GM23338 (cell line): ENCODE results near the gene IL15RA. TPM values are rescaled to one million over a fixed set of nuclear protein-coding genes. Genes with fewer than 3 reads are reported as not detected.

Experiments used
- ATAC-seq: fragments of 200-7000 bp; cut with Tn5 transposase; 3 replicates; pipeline ENCODE4 v1.9.1; 2020
- DNase-seq: peaks from one replicate; pipeline ENCODE4 v3.0.0-alpha.2; 2015; ENCODE audit warnings: low spot score
- H2AFZ ChIP-seq: fragments of 200-600 bp; sonication (generic); 2 replicates; pipeline ENCODE4 v1.8.0; 2016; ENCODE audit warnings: antibody characterized with exemption, mild to moderate bottlenecking, moderate library complexity
- H3F3A ChIP-seq: fragments of 200-600 bp; sonication (generic); replicated peaks from 2 replicates; pipeline ENCODE4 v1.8.0; 2017; ENCODE audit warnings: antibody characterized with exemption, mixed run types, low read depth
- H3K27ac ChIP-seq: fragments of 200-600 bp; sonication (generic); 2 replicates; pipeline ENCODE4 v1.6.1; 2016; ENCODE audit warnings: low read depth
- H3K27me3 ChIP-seq: fragments of 200-600 bp; sonication (generic); 2 replicates; pipeline ENCODE4 v1.8.0; 2016; ENCODE audit warnings: mild to moderate bottlenecking, mixed run types, moderate library complexity; ENCODE audit not compliant: insufficient read depth
- H3K36me3 ChIP-seq: fragments of 200-600 bp; sonication (generic); 2 replicates; pipeline ENCODE4 v1.8.0; 2016; ENCODE audit warnings: mild to moderate bottlenecking; ENCODE audit not compliant: insufficient read depth
- H3K4me1 ChIP-seq: fragments of 200-600 bp; sonication (generic); 2 replicates; pipeline ENCODE4 v1.8.0; 2016; ENCODE audit warnings: mild to moderate bottlenecking, moderate library complexity; ENCODE audit not compliant: insufficient read depth
- H3K4me2 ChIP-seq: fragments of 200-600 bp; sonication (generic); 2 replicates; pipeline ENCODE4 v1.7.1; 2017; ENCODE audit warnings: mixed run types
- H3K4me3 ChIP-seq: fragments of 200-600 bp; sonication (generic); 2 replicates; pipeline ENCODE4 v1.6.1; 2016; ENCODE audit warnings: mixed run types
- H3K79me2 ChIP-seq: fragments of 200-600 bp; sonication (generic); replicated peaks from 2 replicates; pipeline ENCODE4 v1.8.0; 2017; ENCODE audit warnings: mild to moderate bottlenecking; ENCODE audit not compliant: insufficient read depth
- H3K9me2 ChIP-seq: fragments of 200-600 bp; sonication (generic); 2 replicates; pipeline ENCODE4 v1.8.0; 2017; ENCODE audit not compliant: insufficient read depth
- H4K20me1 ChIP-seq: fragments of 200-600 bp; sonication (generic); replicated peaks from 2 replicates; pipeline ENCODE4 v1.8.0; 2017; ENCODE audit warnings: mild to moderate bottlenecking; ENCODE audit not compliant: insufficient read depth
- H3K27ac Mint-ChIP-seq: 2 replicates; pipeline ENCODE4 v1.8.0; 2020; ENCODE audit warnings: inconsistent platforms, mild to moderate bottlenecking, moderate library complexity, mixed read lengths
- H3K27me3 Mint-ChIP-seq: 3 replicates; pipeline ENCODE4 v1.8.0; 2022; ENCODE audit warnings: low read depth, mild to moderate bottlenecking, moderate library complexity, mixed read lengths, inconsistent platforms; ENCODE audit not compliant: insufficient read depth, poor library complexity
- H3K36me3 Mint-ChIP-seq: 3 replicates; pipeline ENCODE4 v1.8.0; 2021; ENCODE audit warnings: low read depth, mild to moderate bottlenecking, inconsistent platforms, moderate library complexity, mixed read lengths
- H3K4me1 Mint-ChIP-seq: 3 replicates; pipeline ENCODE4 v1.8.0; 2020; ENCODE audit warnings: mild to moderate bottlenecking, inconsistent platforms, mixed read lengths
- H3K4me3 Mint-ChIP-seq: 3 replicates; pipeline ENCODE4 v1.8.0; 2021; ENCODE audit warnings: moderate library complexity, mild to moderate bottlenecking, inconsistent platforms, mixed read lengths
- H3K9me3 Mint-ChIP-seq: 3 replicates; pipeline ENCODE4 v1.8.0; 2020; ENCODE audit warnings: moderate library complexity, mild to moderate bottlenecking, inconsistent platforms, mixed read lengths
- EZH2 ChIP-seq: fragments of 200-600 bp; sonication (generic); IDR thresholded peaks from one replicate; pipeline ENCODE4 v1.8.0; 2017; ENCODE audit warnings: antibody characterized with exemption, mild to moderate bottlenecking, low read depth; ENCODE audit not compliant: unreplicated experiment
- NANOG ChIP-seq: IDR thresholded peaks from 2 replicates; pipeline ENCODE4 v1.6.1; 2016; ENCODE audit warnings: antibody characterized with exemption, borderline replicate concordance
- ZNF331 ChIP-seq: fragments of 250-450 bp; sonication (Bioruptor Pico); IDR thresholded peaks from 2 replicates; pipeline ENCODE4 v1.5.0; 2020; ENCODE audit warnings: low read depth, mild to moderate bottlenecking, moderate library complexity
- polyA plus RNA-seq: library from polyadenylated mRNA; unstranded; fragments of >200 nt; fragmentation: Nextera tagmentation; extraction: Ambion mirVana; gene quantifications from 2 replicates; pipeline ENCODE4 v1.2.1, GENCODE V29; 2016
- total RNA-seq: library from RNA; depleted of rRNA; stranded (reverse); fragments of >200 nt; shearing (Covaris generic); gene quantifications from 2 replicates; pipeline ENCODE4 v1.2.3, GENCODE V29; 2014
- TF ChIP-seq, protein P1 (sequence below): fragments of 250-450 bp; sonication (Bioruptor Pico); IDR thresholded peaks from 2 replicates; pipeline ENCODE4 v1.5.0; 2020; ENCODE audit warnings: mild to moderate bottlenecking, moderate library complexity
- TF ChIP-seq, protein P2 (sequence below): IDR thresholded peaks from one replicate; pipeline ENCODE4 v1.6.1; 2018; ENCODE audit warnings: antibody characterized with exemption; ENCODE audit not compliant: unreplicated experiment

IL15RA gene
- total and polyA plus RNA-seq, 2 experiments from 2014 or later = 1.6 to 2.2 TPM

DNA sequence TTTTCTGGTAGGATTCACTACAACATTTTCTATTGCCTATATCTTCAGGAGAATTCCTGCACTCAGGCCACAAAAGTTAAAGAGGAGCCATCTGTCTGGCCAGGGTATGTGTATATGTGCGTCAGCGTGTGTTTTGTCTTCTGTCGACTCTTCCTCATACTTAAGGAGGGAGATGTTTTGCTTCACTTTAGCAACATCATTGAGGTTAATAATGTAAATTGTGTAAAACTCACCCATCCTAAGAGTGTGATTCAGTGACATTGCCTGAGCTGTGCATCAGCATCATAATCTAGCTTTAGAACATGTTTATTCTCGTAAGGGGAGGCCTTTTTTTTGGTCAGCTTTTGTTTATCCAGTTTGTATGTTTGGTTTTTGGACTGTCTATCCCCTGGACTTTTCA lies 63.6 kb downstream of the IL15RA start (continued):
- TF ChIP-seq, protein P1, sequence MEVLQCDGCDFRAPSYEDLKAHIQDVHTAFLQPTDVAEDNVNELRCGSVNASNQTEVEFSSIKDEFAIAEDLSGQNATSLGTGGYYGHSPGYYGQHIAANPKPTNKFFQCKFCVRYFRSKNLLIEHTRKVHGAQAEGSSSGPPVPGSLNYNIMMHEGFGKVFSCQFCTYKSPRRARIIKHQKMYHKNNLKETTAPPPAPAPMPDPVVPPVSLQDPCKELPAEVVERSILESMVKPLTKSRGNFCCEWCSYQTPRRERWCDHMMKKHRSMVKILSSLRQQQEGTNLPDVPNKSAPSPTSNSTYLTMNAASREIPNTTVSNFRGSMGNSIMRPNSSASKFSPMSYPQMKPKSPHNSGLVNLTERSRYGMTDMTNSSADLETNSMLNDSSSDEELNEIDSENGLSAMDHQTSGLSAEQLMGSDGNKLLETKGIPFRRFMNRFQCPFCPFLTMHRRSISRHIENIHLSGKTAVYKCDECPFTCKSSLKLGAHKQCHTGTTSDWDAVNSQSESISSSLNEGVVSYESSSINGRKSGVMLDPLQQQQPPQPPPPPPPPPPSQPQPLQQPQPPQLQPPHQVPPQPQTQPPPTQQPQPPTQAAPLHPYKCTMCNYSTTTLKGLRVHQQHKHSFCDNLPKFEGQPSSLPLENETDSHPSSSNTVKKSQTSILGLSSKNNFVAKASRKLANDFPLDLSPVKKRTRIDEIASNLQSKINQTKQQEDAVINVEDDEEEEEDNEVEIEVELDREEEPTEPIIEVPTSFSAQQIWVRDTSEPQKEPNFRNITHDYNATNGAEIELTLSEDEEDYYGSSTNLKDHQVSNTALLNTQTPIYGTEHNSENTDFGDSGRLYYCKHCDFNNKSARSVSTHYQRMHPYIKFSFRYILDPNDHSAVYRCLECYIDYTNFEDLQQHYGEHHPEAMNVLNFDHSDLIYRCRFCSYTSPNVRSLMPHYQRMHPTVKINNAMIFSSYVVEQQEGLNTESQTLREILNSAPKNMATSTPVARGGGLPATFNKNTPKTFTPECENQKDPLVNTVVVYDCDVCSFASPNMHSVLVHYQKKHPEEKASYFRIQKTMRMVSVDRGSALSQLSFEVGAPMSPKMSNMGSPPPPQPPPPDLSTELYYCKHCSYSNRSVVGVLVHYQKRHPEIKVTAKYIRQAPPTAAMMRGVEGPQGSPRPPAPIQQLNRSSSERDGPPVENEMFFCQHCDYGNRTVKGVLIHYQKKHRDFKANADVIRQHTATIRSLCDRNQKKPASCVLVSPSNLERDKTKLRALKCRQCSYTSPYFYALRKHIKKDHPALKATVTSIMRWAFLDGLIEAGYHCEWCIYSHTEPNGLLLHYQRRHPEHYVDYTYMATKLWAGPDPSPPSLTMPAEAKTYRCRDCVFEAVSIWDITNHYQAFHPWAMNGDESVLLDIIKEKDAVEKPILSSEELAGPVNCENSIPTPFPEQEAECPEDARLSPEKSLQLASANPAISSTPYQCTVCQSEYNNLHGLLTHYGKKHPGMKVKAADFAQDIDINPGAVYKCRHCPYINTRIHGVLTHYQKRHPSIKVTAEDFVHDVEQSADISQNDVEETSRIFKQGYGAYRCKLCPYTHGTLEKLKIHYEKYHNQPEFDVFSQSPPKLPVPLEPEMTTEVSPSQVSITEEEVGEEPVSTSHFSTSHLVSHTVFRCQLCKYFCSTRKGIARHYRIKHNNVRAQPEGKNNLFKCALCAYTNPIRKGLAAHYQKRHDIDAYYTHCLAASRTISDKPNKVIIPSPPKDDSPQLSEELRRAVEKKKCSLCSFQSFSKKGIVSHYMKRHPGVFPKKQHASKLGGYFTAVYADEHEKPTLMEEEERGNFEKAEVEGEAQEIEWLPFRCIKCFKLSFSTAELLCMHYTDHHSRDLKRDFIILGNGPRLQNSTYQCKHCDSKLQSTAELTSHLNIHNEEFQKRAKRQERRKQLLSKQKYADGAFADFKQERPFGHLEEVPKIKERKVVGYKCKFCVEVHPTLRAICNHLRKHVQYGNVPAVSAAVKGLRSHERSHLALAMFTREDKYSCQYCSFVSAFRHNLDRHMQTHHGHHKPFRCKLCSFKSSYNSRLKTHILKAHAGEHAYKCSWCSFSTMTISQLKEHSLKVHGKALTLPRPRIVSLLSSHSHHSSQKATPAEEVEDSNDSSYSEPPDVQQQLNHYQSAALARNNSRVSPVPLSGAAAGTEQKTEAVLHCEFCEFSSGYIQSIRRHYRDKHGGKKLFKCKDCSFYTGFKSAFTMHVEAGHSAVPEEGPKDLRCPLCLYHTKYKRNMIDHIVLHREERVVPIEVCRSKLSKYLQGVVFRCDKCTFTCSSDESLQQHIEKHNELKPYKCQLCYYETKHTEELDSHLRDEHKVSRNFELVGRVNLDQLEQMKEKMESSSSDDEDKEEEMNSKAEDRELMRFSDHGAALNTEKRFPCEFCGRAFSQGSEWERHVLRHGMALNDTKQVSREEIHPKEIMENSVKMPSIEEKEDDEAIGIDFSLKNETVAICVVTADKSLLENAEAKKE (CRISPR knock-in tag) = no peak
- TF ChIP-seq, protein P2, sequence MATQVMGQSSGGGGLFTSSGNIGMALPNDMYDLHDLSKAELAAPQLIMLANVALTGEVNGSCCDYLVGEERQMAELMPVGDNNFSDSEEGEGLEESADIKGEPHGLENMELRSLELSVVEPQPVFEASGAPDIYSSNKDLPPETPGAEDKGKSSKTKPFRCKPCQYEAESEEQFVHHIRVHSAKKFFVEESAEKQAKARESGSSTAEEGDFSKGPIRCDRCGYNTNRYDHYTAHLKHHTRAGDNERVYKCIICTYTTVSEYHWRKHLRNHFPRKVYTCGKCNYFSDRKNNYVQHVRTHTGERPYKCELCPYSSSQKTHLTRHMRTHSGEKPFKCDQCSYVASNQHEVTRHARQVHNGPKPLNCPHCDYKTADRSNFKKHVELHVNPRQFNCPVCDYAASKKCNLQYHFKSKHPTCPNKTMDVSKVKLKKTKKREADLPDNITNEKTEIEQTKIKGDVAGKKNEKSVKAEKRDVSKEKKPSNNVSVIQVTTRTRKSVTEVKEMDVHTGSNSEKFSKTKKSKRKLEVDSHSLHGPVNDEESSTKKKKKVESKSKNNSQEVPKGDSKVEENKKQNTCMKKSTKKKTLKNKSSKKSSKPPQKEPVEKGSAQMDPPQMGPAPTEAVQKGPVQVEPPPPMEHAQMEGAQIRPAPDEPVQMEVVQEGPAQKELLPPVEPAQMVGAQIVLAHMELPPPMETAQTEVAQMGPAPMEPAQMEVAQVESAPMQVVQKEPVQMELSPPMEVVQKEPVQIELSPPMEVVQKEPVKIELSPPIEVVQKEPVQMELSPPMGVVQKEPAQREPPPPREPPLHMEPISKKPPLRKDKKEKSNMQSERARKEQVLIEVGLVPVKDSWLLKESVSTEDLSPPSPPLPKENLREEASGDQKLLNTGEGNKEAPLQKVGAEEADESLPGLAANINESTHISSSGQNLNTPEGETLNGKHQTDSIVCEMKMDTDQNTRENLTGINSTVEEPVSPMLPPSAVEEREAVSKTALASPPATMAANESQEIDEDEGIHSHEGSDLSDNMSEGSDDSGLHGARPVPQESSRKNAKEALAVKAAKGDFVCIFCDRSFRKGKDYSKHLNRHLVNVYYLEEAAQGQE = no peak
- TF ChIP-seq EZH2 = no peak

DNA sequence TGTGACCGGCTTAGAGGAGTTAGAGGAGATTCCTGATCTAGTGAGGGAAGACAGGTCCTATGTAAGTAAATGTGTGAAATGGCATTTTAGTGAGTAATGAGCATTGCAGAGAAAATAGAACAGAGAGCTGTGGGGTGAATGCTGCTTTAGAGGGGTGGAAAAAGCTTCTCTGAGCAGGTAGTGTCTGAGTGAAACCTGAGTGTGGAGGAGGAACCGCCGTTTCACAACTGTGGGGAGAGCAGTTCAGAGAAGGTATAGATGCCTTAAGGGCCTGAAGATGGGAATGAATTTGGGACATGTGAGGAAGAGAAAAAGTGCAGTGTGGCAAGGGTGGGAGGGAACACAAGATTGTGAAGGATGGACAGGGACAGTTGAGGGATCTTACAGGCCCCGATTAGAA lies 65.7 kb downstream of the IL15RA start:
- no peak overlapping the region for H3K4me3 Mint-ChIP-seq
- Histone ChIP-seq H3K36me3 (peaks cover 35% of the 10 kb centered on the region), H3K27ac (no peak overlapping the region), H3K4me1 (no peaks in the 10 kb centered on the region), H3K9me2 (no peaks in the 10 kb centered on the region), H2AFZ (no peak overlapping the region), H3K4me2 (no peak overlapping the region), H3K27me3 (no peaks in the 10 kb centered on the region), H3F3A (no peaks in the 10 kb centered on the region), H3K79me2 (peaks cover 6% of the 10 kb centered on the region; the same call in 1 of the 2 replicates), H3K4me3 (no peak overlapping the region), H4K20me1 (peaks cover 6% of the 10 kb centered on the region; the same call in 1 of the 2 replicates)
- peaks cover 66% of the 10 kb centered on the region for H3K36me3 Mint-ChIP-seq
- H3K27ac Mint-ChIP-seq = no peak overlapping the region
- peaks cover 6% of the 10 kb centered on the region for H3K27me3 Mint-ChIP-seq
- H3K9me3 Mint-ChIP-seq = no peaks in the 10 kb centered on the region
- H3K4me1 Mint-ChIP-seq = no peaks in the 10 kb centered on the region
- DNase-seq = no peak
- ATAC-seq = no peak
- TF ChIP-seq ZNF331 (no peak), NANOG (no peak), EZH2 (no peak)
- TF ChIP-seq, protein P1 (CRISPR knock-in tag) = no peak
